ENCODE results near the gene BRK1. TPM values are rescaled to one million over a fixed set of nuclear protein-coding genes. Genes with fewer than 3 reads are reported as not detected.
A peak's percentile ranks its signal among the peaks of the same experiment; 100 is the strongest.

The BRK1 gene
- total and polyA plus RNA-seq, 9 of the 15 experiments (the other 6 are each of a cell fraction or from before 2014, with no cell fraction given), result 105 to 634 (median 250) TPM

DNA sequence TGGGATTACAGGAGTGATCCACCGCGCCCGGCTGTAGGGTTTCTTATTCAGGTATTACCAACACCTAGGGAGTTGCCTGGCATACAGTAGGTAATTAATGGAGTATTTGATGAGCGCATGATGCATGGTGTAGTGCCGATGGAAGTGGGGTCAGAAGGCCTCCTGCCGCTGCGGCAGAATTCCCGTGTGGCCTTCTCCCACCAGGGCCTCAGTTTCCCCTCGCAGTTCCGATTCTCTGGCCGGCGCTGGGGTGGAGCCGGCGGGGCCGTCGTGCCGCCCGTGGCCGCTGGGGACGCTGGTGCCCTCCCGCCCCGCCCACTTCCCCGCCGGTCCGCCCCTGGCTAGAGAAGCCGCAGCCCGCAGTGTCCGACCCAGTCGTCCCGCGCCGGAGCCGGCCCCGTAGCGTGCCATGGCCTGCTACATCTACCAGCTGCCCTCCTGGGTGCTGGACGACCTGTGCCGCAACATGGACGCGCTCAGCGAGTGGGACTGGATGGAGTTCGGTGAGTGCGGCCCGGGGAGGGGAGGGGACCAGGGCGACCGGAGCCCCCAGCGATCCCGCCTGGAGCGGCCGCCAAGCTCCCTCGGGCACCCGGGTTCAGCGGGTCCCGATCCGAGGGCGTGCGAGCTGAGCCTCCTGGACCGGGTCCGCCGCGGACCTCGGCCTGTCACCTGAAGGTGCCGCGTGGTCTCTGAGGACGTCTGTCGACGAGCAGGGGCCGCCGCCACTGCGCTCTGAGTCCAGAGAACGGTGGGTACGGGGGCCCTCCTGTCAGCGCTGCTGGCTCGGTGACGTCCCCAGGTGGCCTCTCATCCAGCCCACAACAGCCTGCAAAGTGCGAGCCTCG lies 49.3 kb downstream of the BRK1 start, which contains the start of gene IRAK2 (continued):
- TF ChIP-seq, protein P1, sequence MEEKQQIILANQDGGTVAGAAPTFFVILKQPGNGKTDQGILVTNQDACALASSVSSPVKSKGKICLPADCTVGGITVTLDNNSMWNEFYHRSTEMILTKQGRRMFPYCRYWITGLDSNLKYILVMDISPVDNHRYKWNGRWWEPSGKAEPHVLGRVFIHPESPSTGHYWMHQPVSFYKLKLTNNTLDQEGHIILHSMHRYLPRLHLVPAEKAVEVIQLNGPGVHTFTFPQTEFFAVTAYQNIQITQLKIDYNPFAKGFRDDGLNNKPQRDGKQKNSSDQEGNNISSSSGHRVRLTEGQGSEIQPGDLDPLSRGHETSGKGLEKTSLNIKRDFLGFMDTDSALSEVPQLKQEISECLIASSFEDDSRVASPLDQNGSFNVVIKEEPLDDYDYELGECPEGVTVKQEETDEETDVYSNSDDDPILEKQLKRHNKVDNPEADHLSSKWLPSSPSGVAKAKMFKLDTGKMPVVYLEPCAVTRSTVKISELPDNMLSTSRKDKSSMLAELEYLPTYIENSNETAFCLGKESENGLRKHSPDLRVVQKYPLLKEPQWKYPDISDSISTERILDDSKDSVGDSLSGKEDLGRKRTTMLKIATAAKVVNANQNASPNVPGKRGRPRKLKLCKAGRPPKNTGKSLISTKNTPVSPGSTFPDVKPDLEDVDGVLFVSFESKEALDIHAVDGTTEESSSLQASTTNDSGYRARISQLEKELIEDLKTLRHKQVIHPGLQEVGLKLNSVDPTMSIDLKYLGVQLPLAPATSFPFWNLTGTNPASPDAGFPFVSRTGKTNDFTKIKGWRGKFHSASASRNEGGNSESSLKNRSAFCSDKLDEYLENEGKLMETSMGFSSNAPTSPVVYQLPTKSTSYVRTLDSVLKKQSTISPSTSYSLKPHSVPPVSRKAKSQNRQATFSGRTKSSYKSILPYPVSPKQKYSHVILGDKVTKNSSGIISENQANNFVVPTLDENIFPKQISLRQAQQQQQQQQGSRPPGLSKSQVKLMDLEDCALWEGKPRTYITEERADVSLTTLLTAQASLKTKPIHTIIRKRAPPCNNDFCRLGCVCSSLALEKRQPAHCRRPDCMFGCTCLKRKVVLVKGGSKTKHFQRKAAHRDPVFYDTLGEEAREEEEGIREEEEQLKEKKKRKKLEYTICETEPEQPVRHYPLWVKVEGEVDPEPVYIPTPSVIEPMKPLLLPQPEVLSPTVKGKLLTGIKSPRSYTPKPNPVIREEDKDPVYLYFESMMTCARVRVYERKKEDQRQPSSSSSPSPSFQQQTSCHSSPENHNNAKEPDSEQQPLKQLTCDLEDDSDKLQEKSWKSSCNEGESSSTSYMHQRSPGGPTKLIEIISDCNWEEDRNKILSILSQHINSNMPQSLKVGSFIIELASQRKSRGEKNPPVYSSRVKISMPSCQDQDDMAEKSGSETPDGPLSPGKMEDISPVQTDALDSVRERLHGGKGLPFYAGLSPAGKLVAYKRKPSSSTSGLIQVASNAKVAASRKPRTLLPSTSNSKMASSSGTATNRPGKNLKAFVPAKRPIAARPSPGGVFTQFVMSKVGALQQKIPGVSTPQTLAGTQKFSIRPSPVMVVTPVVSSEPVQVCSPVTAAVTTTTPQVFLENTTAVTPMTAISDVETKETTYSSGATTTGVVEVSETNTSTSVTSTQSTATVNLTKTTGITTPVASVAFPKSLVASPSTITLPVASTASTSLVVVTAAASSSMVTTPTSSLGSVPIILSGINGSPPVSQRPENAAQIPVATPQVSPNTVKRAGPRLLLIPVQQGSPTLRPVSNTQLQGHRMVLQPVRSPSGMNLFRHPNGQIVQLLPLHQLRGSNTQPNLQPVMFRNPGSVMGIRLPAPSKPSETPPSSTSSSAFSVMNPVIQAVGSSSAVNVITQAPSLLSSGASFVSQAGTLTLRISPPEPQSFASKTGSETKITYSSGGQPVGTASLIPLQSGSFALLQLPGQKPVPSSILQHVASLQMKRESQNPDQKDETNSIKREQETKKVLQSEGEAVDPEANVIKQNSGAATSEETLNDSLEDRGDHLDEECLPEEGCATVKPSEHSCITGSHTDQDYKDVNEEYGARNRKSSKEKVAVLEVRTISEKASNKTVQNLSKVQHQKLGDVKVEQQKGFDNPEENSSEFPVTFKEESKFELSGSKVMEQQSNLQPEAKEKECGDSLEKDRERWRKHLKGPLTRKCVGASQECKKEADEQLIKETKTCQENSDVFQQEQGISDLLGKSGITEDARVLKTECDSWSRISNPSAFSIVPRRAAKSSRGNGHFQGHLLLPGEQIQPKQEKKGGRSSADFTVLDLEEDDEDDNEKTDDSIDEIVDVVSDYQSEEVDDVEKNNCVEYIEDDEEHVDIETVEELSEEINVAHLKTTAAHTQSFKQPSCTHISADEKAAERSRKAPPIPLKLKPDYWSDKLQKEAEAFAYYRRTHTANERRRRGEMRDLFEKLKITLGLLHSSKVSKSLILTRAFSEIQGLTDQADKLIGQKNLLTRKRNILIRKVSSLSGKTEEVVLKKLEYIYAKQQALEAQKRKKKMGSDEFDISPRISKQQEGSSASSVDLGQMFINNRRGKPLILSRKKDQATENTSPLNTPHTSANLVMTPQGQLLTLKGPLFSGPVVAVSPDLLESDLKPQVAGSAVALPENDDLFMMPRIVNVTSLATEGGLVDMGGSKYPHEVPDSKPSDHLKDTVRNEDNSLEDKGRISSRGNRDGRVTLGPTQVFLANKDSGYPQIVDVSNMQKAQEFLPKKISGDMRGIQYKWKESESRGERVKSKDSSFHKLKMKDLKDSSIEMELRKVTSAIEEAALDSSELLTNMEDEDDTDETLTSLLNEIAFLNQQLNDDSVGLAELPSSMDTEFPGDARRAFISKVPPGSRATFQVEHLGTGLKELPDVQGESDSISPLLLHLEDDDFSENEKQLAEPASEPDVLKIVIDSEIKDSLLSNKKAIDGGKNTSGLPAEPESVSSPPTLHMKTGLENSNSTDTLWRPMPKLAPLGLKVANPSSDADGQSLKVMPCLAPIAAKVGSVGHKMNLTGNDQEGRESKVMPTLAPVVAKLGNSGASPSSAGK (IDR thresholded peaks at IDR 0.05), result peak; percentile 82
- TF ChIP-seq TEAD1 (CRISPR knock-in tag; IDR thresholded peaks at IDR 0.05), result 0 out of 4 replicates have a peak, but pooled peaks of 1 of the 2 experiments have one; percentile 52
- TF ChIP-seq, protein P2, sequence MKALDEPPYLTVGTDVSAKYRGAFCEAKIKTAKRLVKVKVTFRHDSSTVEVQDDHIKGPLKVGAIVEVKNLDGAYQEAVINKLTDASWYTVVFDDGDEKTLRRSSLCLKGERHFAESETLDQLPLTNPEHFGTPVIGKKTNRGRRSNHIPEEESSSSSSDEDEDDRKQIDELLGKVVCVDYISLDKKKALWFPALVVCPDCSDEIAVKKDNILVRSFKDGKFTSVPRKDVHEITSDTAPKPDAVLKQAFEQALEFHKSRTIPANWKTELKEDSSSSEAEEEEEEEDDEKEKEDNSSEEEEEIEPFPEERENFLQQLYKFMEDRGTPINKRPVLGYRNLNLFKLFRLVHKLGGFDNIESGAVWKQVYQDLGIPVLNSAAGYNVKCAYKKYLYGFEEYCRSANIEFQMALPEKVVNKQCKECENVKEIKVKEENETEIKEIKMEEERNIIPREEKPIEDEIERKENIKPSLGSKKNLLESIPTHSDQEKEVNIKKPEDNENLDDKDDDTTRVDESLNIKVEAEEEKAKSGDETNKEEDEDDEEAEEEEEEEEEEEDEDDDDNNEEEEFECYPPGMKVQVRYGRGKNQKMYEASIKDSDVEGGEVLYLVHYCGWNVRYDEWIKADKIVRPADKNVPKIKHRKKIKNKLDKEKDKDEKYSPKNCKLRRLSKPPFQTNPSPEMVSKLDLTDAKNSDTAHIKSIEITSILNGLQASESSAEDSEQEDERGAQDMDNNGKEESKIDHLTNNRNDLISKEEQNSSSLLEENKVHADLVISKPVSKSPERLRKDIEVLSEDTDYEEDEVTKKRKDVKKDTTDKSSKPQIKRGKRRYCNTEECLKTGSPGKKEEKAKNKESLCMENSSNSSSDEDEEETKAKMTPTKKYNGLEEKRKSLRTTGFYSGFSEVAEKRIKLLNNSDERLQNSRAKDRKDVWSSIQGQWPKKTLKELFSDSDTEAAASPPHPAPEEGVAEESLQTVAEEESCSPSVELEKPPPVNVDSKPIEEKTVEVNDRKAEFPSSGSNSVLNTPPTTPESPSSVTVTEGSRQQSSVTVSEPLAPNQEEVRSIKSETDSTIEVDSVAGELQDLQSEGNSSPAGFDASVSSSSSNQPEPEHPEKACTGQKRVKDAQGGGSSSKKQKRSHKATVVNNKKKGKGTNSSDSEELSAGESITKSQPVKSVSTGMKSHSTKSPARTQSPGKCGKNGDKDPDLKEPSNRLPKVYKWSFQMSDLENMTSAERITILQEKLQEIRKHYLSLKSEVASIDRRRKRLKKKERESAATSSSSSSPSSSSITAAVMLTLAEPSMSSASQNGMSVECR (CRISPR knock-in tag; IDR thresholded peaks at IDR 0.05), result peak; percentile 80; the same call in 1 of the 2 replicates
- TF ChIP-seq VEZF1 (CRISPR knock-in tag; IDR thresholded peaks at IDR 0.05), result peak; percentile 25; the same call in 1 of the 2 replicates
- TF ChIP-seq COPS2 (conservative IDR thresholded peaks at IDR 0.05), result no peak
- TF ChIP-seq MYBL2 (IDR thresholded peaks at IDR 0.05; ENCODE audit: low read depth), result no peak
- TF ChIP-seq MYBL2 (CRISPR knock-in tag; IDR thresholded peaks at IDR 0.05; ENCODE audit: borderline replicate concordance), result no peak
- peak; percentile 91 for TF ChIP-seq L3MBTL2 (IDR thresholded peaks at IDR 0.05)

Measured in K562 (cell line).